K562 (cell line): ENCODE data around the gene TRAPPC4. TPM values are rescaled to one million over a fixed set of nuclear protein-coding genes. Genes with fewer than 3 reads are reported as not detected.
A peak's percentile ranks its signal among the peaks of the same experiment; 100 is the strongest.

Experiments
- ARID4B ChIP-seq: sonication (generic); formaldehyde crosslinking; IDR thresholded peaks from 2 replicates; pipeline ENCODE4 v1.8.0; 2022; ENCODE audit warnings: mild to moderate bottlenecking, missing genetic modification reagents
- BCOR ChIP-seq: fragments of 450-650 bp; IDR thresholded peaks from 2 replicates; pipeline ENCODE4 v1.6.1; 2016
- CREB3L1 ChIP-seq: fragments of 450-650 bp; IDR thresholded peaks from 2 replicates; pipeline ENCODE4 v1.6.1; 2014; ENCODE audit warnings: low read depth, mild to moderate bottlenecking, moderate library complexity, borderline replicate concordance
- CREM ChIP-seq: IDR thresholded peaks from 2 replicates; pipeline ENCODE4 v1.6.1; 2014; ENCODE audit warnings: antibody characterized with exemption, low read depth
- CXXC5 ChIP-seq: fragments of 250-450 bp; sonication (Bioruptor Pico); IDR thresholded peaks from 2 replicates; pipeline ENCODE4 v1.8.0; 2022; ENCODE audit warnings: inconsistent platforms, mild to moderate bottlenecking, moderate library complexity
- FOXP1 ChIP-seq: sonication (generic); formaldehyde crosslinking; IDR thresholded peaks from 2 replicates; pipeline ENCODE4 v1.8.0; 2022; ENCODE audit warnings: mild to moderate bottlenecking, missing genetic modification reagents
- HBP1 ChIP-seq: fragments of 450-650 bp; formaldehyde crosslinking; IDR thresholded peaks from 2 replicates; pipeline ENCODE4 v1.4.0; 2022; ENCODE audit warnings: missing genetic modification characterization
- HMG20A ChIP-seq: fragments of 450-650 bp; formaldehyde crosslinking; conservative IDR thresholded peaks from 2 replicates; pipeline ENCODE4 v1.4.0; 2020; ENCODE audit warnings: mild to moderate bottlenecking, mixed read lengths
- MAFK ChIP-seq: IDR thresholded peaks from 2 replicates; pipeline ENCODE4 v1.6.1; 2011; ENCODE audit warnings: low read length, improper control_type of control experiment
- MCM5 ChIP-seq: fragments of 450-650 bp; IDR thresholded peaks from 2 replicates; pipeline ENCODE4 v1.6.1; 2016; ENCODE audit warnings: low read depth
- MLLT1 ChIP-seq, 2 experiments: fragments of 450-650 bp; IDR thresholded peaks; 2 replicates each; pipeline ENCODE4 v1.6.1; 2016
- MTA1 ChIP-seq: fragments of 450-650 bp; IDR thresholded peaks from 2 replicates; pipeline ENCODE4 v1.6.1; 2017; ENCODE audit warnings: borderline replicate concordance
- PHF8 ChIP-seq: fragments of 200-600 bp; sonication (generic); IDR thresholded peaks from 2 replicates; pipeline ENCODE4 v1.6.1; 2012; ENCODE audit warnings: mixed run types, mild to moderate bottlenecking, inconsistent platforms, low read length, moderate library complexity, borderline replicate concordance
- PML ChIP-seq: IDR thresholded peaks from 2 replicates; pipeline ENCODE4 v1.6.1; 2012; ENCODE audit warnings: low read length, inconsistent platforms
- RBFOX2 ChIP-seq: fragments of 200-400 bp; formaldehyde crosslinking; IDR thresholded peaks from 2 replicates; pipeline ENCODE4 v1.6.1; 2017; ENCODE audit warnings: low read depth, mild to moderate bottlenecking, low read length, moderate library complexity
- SMAD3 ChIP-seq: fragments of 450-650 bp; formaldehyde crosslinking; conservative IDR thresholded peaks from 2 replicates; pipeline ENCODE4 v1.4.0; 2020; ENCODE audit warnings: mild to moderate bottlenecking
- TEAD1 ChIP-seq, 2 experiments: fragments of 450-650 bp in 1 of 2; sonication (generic) in 1 of 2; formaldehyde crosslinking; IDR thresholded peaks; 2 replicates each; pipeline versions ENCODE4 v1.4.0 to v1.8.0; 2020 to 2022; ENCODE audit warnings: mild to moderate bottlenecking in 2 of 2, missing genetic modification reagents in 1 of 2
- ZBED1 ChIP-seq: IDR thresholded peaks from 2 replicates; pipeline ENCODE4 v1.6.1; 2014
- ZFP36 ChIP-seq: fragments of 150-350 bp; IDR thresholded peaks from 2 replicates; pipeline ENCODE4 v1.6.1; 2018; ENCODE audit warnings: low read length, low read depth; ENCODE audit not compliant: partially characterized antibody
- ZNF239 ChIP-seq: fragments of 250-450 bp; sonication (Bioruptor Pico); IDR thresholded peaks from 2 replicates; pipeline ENCODE4 v1.4.0; 2020; ENCODE audit warnings: mild to moderate bottlenecking
- polyA plus RNA-seq, 8 experiments: library from polyadenylated mRNA; depleted of rRNA in 4 of 8; stranded (reverse) in 5 of 8; unstranded in 3 of 8; fragments of >200 nt; fragmentation: Nextera tagmentation in 2 of 8; fragmentation: Illumina TruSeq in 1 of 8; extraction: Ambion mirVana in 2 of 8; extraction: Trizol in 1 of 8; gene quantifications; 2 replicates each; pipeline versions ENCODE4 v1.2.1 to v1.2.3, GENCODE V29; 2011 to 2014; ENCODE audit warnings: inconsistent platforms in 1 of 8, missing spikeins in 1 of 8
- total RNA-seq, 7 experiments: library from RNA; depleted of rRNA in 6 of 7; stranded (reverse); fragments of >200 nt in 6 of 7; fragmentation: Illumina TruSeq in 2 of 7; extraction: Trizol in 2 of 7; gene quantifications; 2 replicates each; pipeline versions ENCODE4 v1.2.1 to v1.2.3, GENCODE V29; 2011 to 2021; ENCODE audit warnings: low replicate concordance in 1 of 7

The TRAPPC4 gene
- total and polyA plus RNA-seq, 9 of the 15 experiments (the other 6 are each of a cell fraction or from before 2014, with no cell fraction given) = 121 to 524 (median 142) TPM

- no peak for TF ChIP-seq ARID4B (CRISPR knock-in tag)
- no peak for TF ChIP-seq PML
- no peak for TF ChIP-seq ZBED1
- TF ChIP-seq HMG20A = no peak
- TF ChIP-seq ZFP36 = peak; percentile 57
- no peak for TF ChIP-seq ZNF239 (CRISPR knock-in tag)
- no peak for TF ChIP-seq MCM5
- no peak for TF ChIP-seq FOXP1 (CRISPR knock-in tag)
- TF ChIP-seq MLLT1 (IDR thresholded peaks at IDR 0.05) = no peak
- TF ChIP-seq HBP1 (CRISPR knock-in tag) = no peak
- TF ChIP-seq TEAD1 (CRISPR knock-in tag; IDR thresholded peaks at IDR 0.05) = peak in 1 of 2 experiments; percentile 47; a peak in 1 of 4 replicates
- TF ChIP-seq CREM = peak; percentile 71
- TF ChIP-seq MTA1 = no peak
- TF ChIP-seq MAFK = no peak
- TF ChIP-seq SMAD3 (CRISPR knock-in tag) = 0 out of 2 replicates have a peak, but pooled peaks have one; percentile 25
- no peak for TF ChIP-seq CREB3L1
- TF ChIP-seq BCOR = peak; percentile 32; the same call in 1 of the 2 replicates
- TF ChIP-seq RBFOX2 = no peak
- TF ChIP-seq PHF8 = no peak
- TF ChIP-seq CXXC5 = peak; percentile 13
Observed at GRCh38 chr11:119065369-119065768, 46.8 kb downstream of the TRAPPC4 start (continued).
